SK-N-DZ (cell line): Measurements from ENCODE around the gene TRMT61A.

Experiments used
- DNase-seq: peaks from one replicate; pipeline ENCODE4 v3.0.0-alpha.2; 2015; ENCODE audit warnings: low spot score
- small RNA-seq, 2 experiments: library from RNA; depleted of rRNA; stranded (forward); fragments of <200 nt; gene quantifications; one replicate each; pipeline ENCODE3, GENCODE V24; 2014

The TRMT61A gene

DNA sequence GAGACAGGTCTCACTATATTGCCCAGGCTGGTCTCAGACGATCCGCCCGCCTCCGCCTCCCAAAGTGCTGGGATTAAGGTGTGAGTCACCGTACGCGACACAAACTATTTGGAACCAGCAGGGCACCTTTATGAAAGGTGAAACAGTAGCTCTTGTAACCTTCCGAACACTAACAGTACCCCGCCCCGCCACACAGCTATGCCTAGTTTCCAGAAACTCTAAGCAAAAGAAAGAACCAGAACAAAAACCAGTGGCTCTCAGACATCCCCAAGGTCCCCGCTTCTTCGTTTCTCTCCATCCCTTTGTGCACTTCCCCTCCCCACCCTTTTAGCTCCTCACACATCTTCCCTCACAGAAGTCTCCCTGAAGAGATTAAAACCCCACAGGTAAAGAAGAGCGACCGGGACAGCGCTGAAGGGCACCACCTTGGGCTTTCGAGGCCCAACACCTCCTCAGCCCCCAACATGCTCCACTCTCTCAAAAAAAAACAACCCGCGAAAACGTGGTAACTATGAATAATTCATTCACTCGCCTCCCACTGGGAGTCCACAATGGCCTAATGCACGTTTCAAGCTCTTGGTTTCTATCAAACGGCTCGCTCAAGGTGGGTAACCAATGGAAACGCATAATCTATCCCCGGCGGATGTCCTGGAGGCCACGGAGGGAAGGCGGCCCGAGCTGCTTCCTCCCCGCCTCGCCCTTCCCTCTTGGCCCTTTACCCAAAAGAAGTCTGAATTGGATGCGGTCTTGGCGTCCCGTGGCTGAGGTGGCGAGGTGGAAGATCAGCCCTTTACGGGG, 32.6 kb downstream of the TRMT61A start:
- no peak for DNase-seq

DNA sequence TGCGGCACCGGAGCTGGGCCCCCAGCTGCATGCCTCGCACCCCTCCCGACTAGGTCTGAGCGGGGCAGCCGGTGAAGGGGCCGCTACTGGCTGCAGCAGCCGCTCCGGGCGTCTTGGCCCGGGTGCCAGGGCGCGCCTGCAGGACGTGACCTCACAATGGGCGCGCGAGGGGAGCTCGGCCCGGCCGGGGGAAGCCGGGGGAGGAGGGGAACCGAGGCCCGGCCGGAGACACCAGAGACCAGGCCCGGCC, 33.1 kb downstream of the TRMT61A start:
- DNase-seq, result no peak

DNA sequence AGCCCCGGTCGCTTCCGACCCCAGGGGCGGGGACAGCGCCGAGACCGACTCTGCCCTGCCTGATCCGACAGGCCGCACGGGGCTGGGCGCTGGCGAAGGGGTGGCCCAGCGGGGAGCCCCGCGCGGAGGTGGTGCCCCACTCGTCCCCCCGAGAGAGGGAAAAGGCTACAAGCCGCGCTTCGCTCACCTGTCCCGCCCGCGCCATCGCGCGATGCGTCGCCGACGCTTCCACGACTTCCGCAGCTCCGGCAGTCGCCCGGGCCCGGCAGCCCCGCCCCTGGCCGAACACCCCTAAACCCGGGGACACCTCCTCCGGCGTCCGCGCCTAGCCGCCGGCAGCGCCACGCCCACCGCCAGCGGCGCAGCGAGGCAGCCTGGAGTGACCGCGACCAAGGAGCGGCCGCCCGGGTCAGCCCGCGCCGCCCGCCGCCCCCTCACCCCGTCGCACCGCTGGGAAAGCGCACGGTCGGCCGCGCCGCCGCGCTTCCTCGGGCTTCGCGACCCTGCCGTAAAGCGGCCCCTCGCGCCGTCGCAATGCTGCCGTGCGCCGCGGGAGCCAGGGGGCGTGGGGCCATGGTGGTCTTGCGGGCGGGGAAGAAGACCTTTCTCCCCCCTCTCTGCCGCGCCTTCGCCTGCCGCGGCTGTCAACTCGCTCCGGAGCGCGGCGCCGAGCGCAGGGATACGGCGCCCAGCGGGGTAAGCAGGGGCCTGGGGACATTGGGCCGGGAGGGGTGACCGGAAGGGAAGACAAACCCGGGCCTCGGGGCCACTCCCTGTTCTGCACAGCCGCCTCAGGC, 33.6 kb downstream of the TRMT61A start, which contains the start of the genes BAG5 and COA8:
Gene BAG5 (minus strand): TSS at position 229 of the 797 bp plus-strand sequence. CDS start 1,493 bp downstream, outside the sequence.
Gene COA8 (plus strand): TSS at position 532 of the 797 bp plus-strand sequence. CDS start 42 bp downstream, at position 574.
- peak; percentile 72 for DNase-seq

DNA sequence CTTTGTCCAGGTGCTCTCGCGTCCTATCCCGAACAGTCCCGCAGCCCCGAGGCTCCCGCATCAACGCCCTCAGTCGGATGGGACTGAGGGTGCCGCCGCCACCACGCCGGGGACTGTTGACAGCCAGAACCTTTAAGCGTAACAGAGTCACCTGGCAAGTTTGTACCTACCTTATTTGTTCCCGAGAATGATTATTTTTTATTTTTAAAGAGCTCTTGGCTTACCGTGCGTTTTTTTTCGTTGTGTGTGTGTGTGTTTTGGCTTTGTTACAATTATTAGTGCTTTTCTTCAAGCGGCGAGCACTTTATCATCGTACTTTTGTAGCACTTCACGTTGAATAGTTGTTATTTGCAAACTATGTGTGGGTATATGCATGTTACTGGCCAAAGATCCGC, 34.2 kb downstream of the TRMT61A start:
- DNase-seq, result peak; percentile 32

DNA sequence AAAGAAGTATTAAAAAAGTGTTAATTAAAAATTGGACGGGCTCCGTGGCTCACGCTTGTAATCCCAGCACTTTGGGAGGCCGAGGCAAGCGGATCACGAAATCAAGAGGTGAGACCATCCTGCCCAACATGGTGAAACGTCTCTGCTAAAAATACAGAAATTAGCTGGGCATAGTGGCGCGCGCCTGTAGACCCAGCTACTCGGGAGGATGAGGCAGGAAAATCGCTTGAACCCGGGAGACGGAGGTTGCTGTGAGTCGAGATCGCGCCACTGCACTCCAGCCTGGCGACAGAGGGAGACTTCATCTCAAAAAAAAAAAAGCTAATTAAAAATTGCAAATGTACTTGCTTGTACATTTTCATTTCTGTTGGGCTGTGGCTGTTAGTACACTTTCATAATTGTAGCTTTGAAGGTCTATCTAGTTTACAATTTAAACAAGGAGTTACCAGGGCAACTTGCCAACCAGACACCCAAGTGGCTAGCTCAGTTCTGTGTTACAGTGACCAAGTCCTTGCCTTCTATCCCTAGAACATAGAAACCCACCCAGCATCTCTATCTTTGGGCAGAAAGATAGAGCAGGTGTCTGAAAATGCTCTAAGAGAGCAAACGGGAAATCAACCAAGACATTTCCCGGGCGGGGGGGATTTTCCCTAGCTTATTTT, 35.0 kb downstream of the TRMT61A start:
- no peak for DNase-seq

DNA sequence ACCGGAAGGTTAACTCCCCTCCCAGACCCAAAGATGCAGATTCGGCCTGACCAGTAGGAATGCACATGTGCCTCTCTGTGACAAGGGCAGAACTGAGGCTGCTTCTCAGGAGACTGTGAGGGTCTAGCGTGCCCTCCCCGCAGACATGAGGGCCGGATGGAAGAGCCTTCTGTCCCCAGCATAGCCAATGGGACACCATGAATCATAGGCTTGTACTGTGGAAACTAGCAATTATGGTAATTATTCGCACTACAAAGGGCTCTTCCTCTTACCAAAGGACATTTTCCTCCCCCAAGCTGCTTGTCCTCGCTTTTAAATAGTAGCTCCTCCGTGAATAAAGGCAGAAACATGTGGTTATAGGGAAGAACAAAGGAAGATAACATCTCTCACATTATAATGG, 40.0 kb downstream of the TRMT61A start:
- no peak for DNase-seq

DNA sequence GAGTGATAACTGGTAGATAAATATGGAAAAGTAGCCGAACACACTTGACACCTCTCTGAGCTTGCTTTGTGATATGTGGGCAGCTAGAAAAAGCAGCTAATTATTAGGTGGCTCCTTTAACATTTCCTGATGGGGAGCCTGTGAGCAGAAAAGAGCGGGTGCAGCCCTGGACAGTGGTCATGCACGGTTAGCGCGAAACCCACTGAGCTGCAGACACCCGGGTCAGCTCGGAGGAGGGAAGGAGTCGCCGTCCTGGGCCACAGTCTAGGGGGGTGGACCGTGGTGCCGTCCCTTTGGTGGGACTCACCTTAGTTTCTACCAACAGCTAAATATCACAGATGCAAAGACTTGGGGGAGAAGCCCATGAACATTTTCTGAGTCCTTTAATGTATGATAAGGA, 40.4 kb downstream of the TRMT61A start:
- no peak for DNase-seq

DNA sequence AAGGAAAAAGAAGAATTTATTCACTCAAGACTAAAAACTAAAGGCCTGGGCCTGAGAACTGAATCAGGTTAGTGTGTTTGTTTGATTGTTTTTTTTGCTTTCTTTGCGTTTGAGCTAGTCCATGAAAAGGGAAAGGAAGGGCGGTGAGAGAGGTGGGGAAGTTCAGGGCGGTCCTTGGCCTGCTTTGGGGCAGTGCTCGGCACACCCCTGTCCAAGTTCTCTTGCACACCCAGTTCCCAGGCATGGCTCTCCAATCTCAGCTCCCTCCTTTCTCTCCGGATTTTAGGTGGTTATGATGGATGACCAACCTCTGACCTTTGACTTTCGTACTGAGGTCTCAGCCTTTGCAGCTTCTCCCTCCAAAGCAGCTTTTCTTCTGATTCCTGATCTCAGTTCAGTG, 45.1 kb downstream of the TRMT61A start:
- no peak for DNase-seq

DNA sequence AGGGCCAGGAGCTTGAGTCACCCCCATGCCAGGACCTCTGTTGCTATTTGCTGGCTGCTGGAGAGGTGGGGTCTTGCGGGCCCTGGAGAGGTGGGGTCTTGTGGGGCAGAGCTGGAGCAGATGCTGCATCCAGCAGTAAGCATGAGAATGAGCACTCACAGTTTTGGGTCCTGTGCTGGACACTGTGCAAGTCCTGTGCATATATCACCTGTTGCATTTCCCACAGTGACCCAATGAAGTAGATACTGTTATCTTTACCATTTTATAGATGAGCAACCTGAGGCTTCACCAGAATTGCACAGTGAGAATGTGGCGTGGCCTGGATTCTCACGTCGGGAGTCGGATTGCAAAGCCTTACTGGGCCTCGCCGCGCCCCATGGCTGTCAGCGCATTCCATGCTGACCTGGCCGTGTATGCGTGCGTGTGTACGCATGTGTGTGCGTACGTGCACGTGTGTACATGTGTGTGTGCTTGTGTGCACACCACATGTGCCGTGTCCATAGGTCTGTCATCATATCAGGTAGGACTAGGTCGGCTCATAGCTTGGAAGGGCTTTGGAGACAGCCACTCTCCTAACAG, 45.8 kb downstream of the TRMT61A start:
- DNase-seq, result no peak

DNA sequence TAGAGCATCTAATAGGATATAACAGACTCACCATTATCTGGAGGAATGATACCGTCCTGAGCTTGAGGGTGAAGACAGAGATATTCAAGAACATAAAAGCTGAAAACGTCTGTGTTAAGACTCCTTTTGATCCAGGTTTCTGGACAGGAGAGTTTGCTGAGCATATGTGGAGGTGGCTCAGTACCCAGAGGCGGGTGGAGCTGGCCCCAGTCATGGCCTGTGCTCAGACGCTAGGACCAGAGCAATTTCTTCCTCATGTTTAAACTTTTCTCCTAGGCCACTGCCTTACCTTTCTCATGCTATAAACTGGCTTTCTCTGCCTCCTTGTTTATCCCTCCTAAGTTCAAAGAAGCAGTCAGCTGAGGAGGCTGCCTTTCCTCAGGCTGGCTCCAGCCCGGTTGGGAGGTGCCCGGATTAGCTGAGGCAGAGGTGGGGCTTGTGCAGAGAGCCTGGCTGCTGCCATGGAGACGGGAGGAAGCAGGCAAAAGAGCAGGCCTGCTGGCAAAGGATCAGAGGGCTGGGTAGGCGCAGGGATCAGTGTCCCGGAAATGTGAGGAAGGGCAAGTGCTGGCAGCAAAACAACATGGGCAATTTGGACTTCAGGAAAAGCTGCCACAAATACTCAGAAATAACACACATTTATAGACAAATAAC, 47.5 kb downstream of the TRMT61A start:
- DNase-seq, result no peak

DNA sequence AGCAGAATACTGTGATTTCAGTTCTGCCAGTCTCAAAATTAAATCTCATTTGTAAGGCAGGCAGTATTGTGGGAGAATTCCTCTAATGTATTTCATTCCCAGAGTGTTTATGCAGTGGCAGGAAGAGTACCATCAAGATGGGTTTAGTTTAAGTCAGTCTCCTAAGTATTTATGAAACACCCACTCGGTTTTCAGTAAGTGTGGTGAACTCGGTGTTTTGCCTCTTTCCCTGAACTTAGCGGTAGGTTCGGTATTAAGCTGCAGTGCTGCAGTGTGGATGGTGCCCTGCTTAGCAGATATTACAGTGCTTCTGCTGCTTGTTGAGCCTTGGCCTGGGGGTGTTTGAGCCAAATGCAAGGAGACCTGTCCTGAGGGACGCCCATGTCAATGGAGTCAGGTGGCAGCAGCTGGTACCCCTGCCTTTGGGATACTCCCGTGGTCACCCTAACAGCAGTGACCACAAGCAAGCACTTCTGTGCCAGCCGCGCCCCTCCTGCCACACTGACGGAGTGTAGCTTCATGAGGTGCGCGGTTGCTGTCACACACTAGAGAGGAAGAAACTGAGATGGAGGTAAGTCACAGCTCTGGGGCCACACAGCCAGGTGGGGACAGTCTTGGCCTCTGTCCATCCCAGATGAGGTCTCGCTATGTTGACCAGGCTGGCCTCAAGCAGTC, 49.5 kb downstream of the TRMT61A start:
- DNase-seq, result no peak

DNA sequence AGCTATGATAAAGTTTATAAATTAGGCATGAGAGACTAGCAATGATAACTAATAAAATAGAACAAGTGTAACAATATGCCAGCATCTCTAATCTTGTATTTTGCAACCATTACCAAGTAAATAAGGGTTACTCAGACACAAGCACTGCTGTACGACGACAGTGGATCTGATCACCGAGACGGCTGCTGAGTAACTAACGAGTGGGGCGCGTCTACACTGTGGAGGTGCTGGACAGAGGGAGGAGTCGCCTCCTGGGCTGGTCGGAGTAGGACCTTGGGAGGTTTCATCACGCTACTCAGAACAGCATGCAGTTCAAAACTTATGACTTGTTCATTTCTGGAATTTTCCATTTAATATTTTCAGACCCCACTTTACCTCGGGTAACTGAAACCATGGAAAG, 52.2 kb downstream of the TRMT61A start:
- no peak for DNase-seq

DNA sequence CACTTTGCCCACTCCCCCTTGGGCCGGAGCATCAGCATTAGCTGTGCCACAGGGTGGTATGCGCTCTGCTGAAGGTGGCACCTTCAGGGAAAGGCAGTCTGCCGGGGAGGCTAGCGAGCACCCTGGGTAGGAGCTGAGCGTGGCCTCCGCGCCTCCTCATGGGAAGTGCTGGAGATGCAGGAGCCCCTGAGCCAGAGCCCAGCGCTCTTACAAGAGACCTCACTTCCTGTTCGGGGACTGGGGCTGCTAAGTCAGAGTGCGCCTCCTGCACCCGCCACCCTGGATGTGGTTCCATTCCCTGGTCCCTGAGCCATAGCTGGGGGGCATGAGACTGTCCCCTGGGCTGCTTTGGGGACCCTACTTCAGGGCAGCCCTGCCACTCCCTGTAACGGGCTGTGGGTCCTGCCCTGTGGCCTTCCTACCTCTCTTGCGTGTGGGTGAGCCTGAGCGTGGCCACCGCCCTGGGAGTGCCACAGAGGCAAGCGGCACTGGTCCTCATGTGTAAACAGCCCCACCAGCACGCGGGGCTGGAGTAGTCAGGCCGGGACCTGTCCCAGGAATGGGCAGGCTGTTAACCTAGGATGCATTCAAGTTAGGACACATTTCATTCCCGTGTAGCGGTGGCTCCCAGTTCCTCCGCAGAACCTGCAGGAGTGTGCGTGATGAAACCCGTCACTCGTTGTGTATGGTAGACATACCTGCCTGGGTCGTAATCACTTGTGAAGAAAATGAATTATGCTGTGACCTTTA, 53.1 kb downstream of the TRMT61A start:
- no peak for DNase-seq

DNA sequence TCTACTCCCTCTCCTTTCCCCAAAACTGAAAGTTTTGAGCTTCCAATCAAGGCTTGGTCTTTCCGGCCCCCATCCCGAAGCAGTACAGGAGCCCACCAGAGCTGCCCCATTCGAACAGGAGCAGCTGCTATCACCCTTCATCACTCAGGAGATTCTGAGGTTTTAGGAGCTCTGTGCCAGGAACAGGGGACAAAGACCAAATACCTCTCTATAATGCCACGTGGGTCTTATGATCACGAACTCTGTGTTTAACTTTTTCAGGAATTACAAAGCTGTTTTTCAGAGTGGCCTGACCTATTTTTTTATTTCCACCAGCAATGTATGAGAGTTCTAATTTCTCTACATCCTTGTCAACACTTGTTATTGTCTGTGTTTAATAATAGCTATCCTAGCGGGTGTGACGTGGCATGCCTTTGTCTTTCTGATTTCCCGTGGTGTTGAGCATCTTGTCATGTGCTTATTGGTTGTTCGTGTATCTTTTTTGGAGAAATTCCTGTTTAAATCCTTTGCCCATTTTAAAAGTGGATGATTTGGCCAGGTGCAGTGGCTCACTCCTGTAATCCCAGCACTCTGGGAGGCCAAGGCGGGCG, 55.4 kb downstream of the TRMT61A start:
- DNase-seq, result no peak

Small RNAs within 50 kb of the gene (small RNA-seq; reads per million reads assigned to genes)
- 0.67 to 1.2 reads per million in 2 experiments for gene RNU4-68P
- 0 reads per million in 2 experiments for gene RNU7-160P
